HG03520 (cell line): ENCODE results near the gene ELF3.
"Not testable (repeated sequence)": the region's sequence is repeated elsewhere in the genome, so short reads cannot be mapped to it uniquely, and the experiment has no call there.

ENCODE experiments used
- ATAC-seq: cut with Tn5 transposase; IDR thresholded peaks from one replicate; pipeline ENCODE4 v1.9.1; 2021; ENCODE audit warnings: mild to moderate bottlenecking, moderate library complexity; ENCODE audit not compliant: unreplicated experiment

Gene ELF3

DNA sequence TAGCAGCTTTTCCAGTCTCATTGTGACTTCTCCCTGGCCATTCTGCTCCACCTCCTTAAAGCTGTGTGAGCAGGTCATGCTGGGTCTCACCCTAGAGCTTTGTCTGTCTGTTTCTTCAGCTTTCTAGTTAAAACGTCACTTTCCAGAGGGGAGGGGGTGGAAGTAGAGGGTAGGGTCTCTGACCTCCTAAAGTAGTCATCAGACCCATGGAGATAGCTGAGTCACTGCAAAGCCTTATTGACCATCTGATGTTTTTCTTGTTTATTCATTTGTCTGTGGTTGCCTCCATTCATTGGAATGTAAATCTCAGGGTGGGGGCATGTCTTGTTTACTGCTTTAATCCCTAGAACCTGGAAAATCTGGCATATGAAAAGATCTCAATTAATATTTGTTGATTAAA is 52.7 kb downstream of the ELF3 start:
- no peak for ATAC-seq

DNA sequence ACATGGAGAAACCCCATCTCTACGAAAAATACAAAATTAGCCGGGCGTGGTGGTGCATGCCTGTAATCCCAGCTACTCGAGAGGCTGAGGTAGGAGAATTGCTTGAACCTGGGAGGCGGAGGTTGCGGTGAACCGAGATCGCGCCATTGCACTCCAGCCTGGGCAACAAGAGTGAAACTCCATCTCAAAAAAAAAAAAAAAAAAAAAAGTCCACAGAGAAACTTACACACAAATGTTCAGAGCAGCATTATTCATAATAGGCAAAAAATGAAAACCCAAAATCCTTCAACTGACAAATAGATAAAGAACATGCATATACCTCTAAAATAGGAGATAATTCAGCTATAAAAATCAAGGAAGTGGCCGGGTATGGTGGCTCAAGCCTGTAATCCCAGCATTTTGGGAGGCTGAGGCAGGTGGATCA is 54.5 kb downstream of the ELF3 start:
- not testable (repeated sequence) for ATAC-seq
